Measurements from ENCODE around the gene KLHL3.

- TF ChIP-seq CTCF (IDR thresholded peaks at IDR 0.05) (no peak), POLR2A (IDR thresholded peaks at IDR 0.05) (no peak), EP300 (IDR thresholded peaks at IDR 0.05; ENCODE audit: low read depth) (no peak), POLR2AphosphoS5 (IDR thresholded peaks at IDR 0.05) (no peak)
Measured at GRCh38 chr5:137760719-137761516, 25.0 kb upstream of the KLHL3 start.

Measured in transverse colon (tissue), 4 donors.